Loucy (cell line): ENCODE measurements around the gene TMEM234.
"Not testable (repeated sequence)": the region's sequence is repeated elsewhere in the genome, so short reads cannot be mapped to it uniquely, and the experiment has no call there.

Experiments used
- H2AFZ ChIP-seq: fragments of 200-600 bp; sonication (generic); 2 replicates; pipeline ENCODE4 v1.6.0; 2016; ENCODE audit warnings: antibody characterized with exemption, mild to moderate bottlenecking, low read length, moderate library complexity
- H3F3A ChIP-seq: fragments of 200-600 bp; 2 replicates; pipeline ENCODE4 v1.6.0; 2016; ENCODE audit warnings: antibody characterized with exemption, low read depth, mild to moderate bottlenecking
- H3K27me3 ChIP-seq: fragments of 200-600 bp; sonication (generic); 2 replicates; pipeline ENCODE4 v1.6.1; 2014; ENCODE audit warnings: low read length, mild to moderate bottlenecking; ENCODE audit not compliant: insufficient read depth, poor library complexity, severe bottlenecking
- H3K36me3 ChIP-seq: fragments of 200-600 bp; sonication (generic); 2 replicates; pipeline ENCODE4 v1.6.1; 2016; ENCODE audit warnings: low read length; ENCODE audit not compliant: insufficient read depth
- H3K4me1 ChIP-seq: fragments of 200-600 bp; sonication (generic); 2 replicates; pipeline ENCODE4 v1.5.1; 2014; ENCODE audit warnings: low read length, mild to moderate bottlenecking; ENCODE audit not compliant: insufficient read depth, poor library complexity, severe bottlenecking
- H3K4me2 ChIP-seq: fragments of 200-600 bp; sonication (generic); 2 replicates; pipeline ENCODE4 v1.6.0; 2014; ENCODE audit warnings: antibody characterized with exemption, low read length, low read depth, mild to moderate bottlenecking; ENCODE audit not compliant: poor library complexity, severe bottlenecking
- H3K4me3 ChIP-seq: fragments of 200-600 bp; sonication (generic); 2 replicates; pipeline ENCODE4 v1.5.1; 2014; ENCODE audit warnings: low read length, mild to moderate bottlenecking, mixed read lengths; ENCODE audit not compliant: poor library complexity, severe bottlenecking
- H3K79me2 ChIP-seq: fragments of 200-600 bp; sonication (generic); 2 replicates; pipeline ENCODE4 v1.6.1; 2014; ENCODE audit warnings: low read length; ENCODE audit not compliant: insufficient read depth
- H3K9ac ChIP-seq: fragments of 200-600 bp; sonication (generic); 2 replicates; pipeline ENCODE4 v1.6.0; 2014; ENCODE audit warnings: mild to moderate bottlenecking, low read depth, low read length, moderate library complexity; ENCODE audit not compliant: poor library complexity, severe bottlenecking
- H3K9me2 ChIP-seq: fragments of 200-600 bp; sonication (generic); replicated peaks from 2 replicates; pipeline ENCODE4 v1.6.1; 2016; ENCODE audit warnings: low read depth, low read length, mixed read lengths
- H3K9me3 ChIP-seq: fragments of 200-600 bp; sonication (generic); 2 replicates; pipeline ENCODE4 v1.6.1; 2014; ENCODE audit warnings: mild to moderate bottlenecking, antibody characterized with exemption, low read length, low read depth; ENCODE audit not compliant: insufficient read depth
- H4K20me1 ChIP-seq: fragments of 200-600 bp; sonication (generic); 2 replicates; pipeline ENCODE4 v1.6.0; 2014; ENCODE audit warnings: antibody characterized with exemption, low read length, mild to moderate bottlenecking; ENCODE audit not compliant: insufficient read depth, poor library complexity, severe bottlenecking
- EZH2phosphoT487 ChIP-seq: fragments of 200-600 bp; IDR thresholded peaks from 2 replicates; pipeline ENCODE4 v1.6.1; 2018; ENCODE audit warnings: antibody characterized with exemption, mild to moderate bottlenecking, moderate library complexity, borderline replicate concordance
- TF ChIP-seq, protein P1 (sequence below): fragments of 200-600 bp; sonication (generic); conservative IDR thresholded peaks from 2 replicates; pipeline ENCODE4 v1.5.1; 2014; ENCODE audit warnings: mild to moderate bottlenecking, antibody characterized with exemption, low read length

Gene TMEM234

DNA sequence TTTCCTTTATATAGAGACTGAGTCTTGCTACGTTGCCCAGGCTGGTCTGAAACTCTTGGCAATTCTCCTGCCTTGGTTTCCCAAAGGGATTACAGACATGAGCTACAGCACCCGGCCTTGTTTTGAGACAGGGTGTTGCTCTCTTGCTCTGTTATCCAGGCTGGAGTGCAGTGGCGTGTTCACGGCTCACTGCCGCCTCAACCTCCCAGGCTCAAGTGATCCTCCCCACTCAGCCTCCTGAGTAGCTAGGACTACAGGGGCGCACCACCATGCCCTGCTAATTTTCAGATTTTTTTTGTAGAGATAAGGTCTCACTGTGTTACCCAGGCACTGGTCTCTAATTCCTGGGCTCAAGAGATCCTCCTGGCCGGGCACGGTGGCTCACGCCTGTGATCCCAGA, 43.7 kb upstream of the TMEM234 start:
- H3K4me3 ChIP-seq = no peak overlapping the region
- no peak overlapping the region for H2AFZ ChIP-seq
- H3K36me3 ChIP-seq = no peaks in the 10 kb centered on the region
- H3K4me1 ChIP-seq = peaks cover 39% of the 10 kb centered on the region
- no peaks in the 10 kb centered on the region for H3K9me2 ChIP-seq
- H3K9me3 ChIP-seq = no peaks in the 10 kb centered on the region
- H4K20me1 ChIP-seq = peaks cover 9% of the 10 kb centered on the region
- H3K79me2 ChIP-seq = peaks cover 53% of the 10 kb centered on the region
- peak overlapping the region; percentile 41 for H3K4me2 ChIP-seq
- TF ChIP-seq, protein P1, sequence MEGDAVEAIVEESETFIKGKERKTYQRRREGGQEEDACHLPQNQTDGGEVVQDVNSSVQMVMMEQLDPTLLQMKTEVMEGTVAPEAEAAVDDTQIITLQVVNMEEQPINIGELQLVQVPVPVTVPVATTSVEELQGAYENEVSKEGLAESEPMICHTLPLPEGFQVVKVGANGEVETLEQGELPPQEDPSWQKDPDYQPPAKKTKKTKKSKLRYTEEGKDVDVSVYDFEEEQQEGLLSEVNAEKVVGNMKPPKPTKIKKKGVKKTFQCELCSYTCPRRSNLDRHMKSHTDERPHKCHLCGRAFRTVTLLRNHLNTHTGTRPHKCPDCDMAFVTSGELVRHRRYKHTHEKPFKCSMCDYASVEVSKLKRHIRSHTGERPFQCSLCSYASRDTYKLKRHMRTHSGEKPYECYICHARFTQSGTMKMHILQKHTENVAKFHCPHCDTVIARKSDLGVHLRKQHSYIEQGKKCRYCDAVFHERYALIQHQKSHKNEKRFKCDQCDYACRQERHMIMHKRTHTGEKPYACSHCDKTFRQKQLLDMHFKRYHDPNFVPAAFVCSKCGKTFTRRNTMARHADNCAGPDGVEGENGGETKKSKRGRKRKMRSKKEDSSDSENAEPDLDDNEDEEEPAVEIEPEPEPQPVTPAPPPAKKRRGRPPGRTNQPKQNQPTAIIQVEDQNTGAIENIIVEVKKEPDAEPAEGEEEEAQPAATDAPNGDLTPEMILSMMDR = no peak
- no peak for TF ChIP-seq EZH2phosphoT487
- peak overlapping the region; percentile 50 for H3K9ac ChIP-seq
- H3K27me3 ChIP-seq = no peaks in the 10 kb centered on the region
- peaks cover 11% of the 10 kb centered on the region; the same call in 1 of the 2 replicates for H3F3A ChIP-seq

DNA sequence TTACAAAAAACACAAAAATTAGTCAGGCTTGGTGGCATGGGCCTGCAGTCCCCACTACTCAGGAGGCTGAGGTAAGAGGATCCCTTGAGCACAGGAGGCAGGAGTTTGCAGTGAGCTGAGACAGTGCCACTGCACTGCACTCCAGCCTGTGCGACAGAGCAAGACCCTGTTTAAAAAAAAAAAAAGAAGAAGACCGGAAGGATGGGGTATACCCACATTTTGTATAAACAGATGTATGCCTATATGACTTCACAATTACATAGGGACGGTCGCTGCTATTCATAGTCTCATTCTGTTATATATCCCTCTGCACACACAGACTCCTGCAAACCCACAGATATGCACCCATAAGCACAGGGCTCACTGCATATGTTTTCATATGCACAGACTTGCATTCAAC, 41.6 kb upstream of the TMEM234 start:
- H3K27me3 ChIP-seq = no peaks in the 10 kb centered on the region
- H3K9me2 ChIP-seq = no peaks in the 10 kb centered on the region
- H3K9ac ChIP-seq = peak overlapping the region; percentile 20
- H4K20me1 ChIP-seq = peaks cover 9% of the 10 kb centered on the region
- H2AFZ ChIP-seq = no peak overlapping the region
- H3K79me2 ChIP-seq = peaks cover 60% of the 10 kb centered on the region
- H3K4me3 ChIP-seq = no peak overlapping the region
- no peaks in the 10 kb centered on the region for H3K36me3 ChIP-seq
- H3K9me3 ChIP-seq = no peaks in the 10 kb centered on the region
- peaks cover 39% of the 10 kb centered on the region for H3K4me1 ChIP-seq
- TF ChIP-seq EZH2phosphoT487 = no peak
- TF ChIP-seq, protein P1 = no peak
- peaks cover 11% of the 10 kb centered on the region; the same call in 1 of the 2 replicates for H3F3A ChIP-seq
- peak overlapping the region; percentile 20 for H3K4me2 ChIP-seq

DNA sequence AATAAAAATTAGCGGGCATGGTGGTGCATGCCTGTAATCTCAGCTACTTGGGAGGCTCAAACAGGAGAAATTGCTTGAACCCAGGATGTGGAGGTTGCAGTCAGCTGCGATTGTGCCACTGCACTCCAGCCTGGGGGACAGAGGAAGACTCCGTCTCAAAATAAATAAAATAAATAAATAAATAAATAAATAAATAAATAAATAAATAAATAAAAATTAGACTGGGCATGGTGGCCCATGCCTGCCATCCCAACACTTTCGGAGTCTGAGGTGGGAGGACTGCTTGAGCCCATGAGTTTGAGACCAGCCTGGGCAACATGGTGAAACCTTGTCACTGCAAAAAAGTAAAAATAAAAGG, 41.1 kb upstream of the TMEM234 start:
- not testable (repeated sequence) for H4K20me1 ChIP-seq, H3K9ac ChIP-seq, H3K9me3 ChIP-seq, H3K4me2 ChIP-seq, H3K4me3 ChIP-seq, H3K9me2 ChIP-seq, H3K36me3 ChIP-seq, H2AFZ ChIP-seq, H3K27me3 ChIP-seq
- Histone ChIP-seq H3K79me2 (peaks cover 65% of the 10 kb centered on the region), H3K4me1 (peaks cover 39% of the 10 kb centered on the region), H3F3A (peaks cover 11% of the 10 kb centered on the region; the same call in 1 of the 2 replicates)

DNA sequence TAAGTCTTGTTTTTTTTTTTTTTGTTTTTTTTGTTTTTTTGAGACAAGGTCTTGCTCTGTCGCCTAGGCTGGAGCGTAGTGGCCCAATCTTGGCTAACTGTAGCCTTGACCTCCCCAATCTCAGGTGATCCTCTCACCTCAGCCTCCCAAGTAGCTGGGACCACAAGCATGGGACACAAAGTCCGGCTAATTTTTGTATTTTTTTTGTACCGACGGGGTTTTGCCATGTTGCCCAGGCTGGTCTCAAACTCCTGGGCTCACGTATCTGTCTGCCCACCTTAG, 35.0 kb upstream of the TMEM234 start:
- no peaks in the 10 kb centered on the region for H3K36me3 ChIP-seq
- no peaks in the 10 kb centered on the region for H3F3A ChIP-seq
- H3K4me2 ChIP-seq = peak overlapping the region; percentile 54
- no peaks in the 10 kb centered on the region for H3K9me3 ChIP-seq
- H3K9me2 ChIP-seq = no peaks in the 10 kb centered on the region
- H4K20me1 ChIP-seq = peaks cover 20% of the 10 kb centered on the region
- no peak overlapping the region for H3K9ac ChIP-seq
- H3K79me2 ChIP-seq = peaks cover 90% of the 10 kb centered on the region
- TF ChIP-seq, protein P1 = no peak
- TF ChIP-seq EZH2phosphoT487 = no peak
- no peaks in the 10 kb centered on the region for H3K27me3 ChIP-seq
- peak overlapping the region; percentile 45 for H3K4me3 ChIP-seq
- H3K4me1 ChIP-seq = peaks cover 34% of the 10 kb centered on the region
- H2AFZ ChIP-seq = no peak overlapping the region
